HEK293 (cell line): ENCODE data around the gene TMC4.

Experiments
- CTCF ChIA-PET: fragments of 350-600 bp; formaldehyde crosslinking; extraction: SDS; loops from one replicate; lab custom pipeline; 2021; ENCODE audit warnings: antibody characterized with exemption; lab: Yijun Ruan, JAX
- POLR2A ChIA-PET: fragments of 300-600 bp; formaldehyde crosslinking; extraction: SDS; loops from one replicate; lab custom pipeline; 2020; ENCODE audit warnings: antibody characterized with exemption, inconsistent platforms; lab: Yijun Ruan, JAX
- H3K27ac ChIP-seq: fragments of 200-500 bp; sonication (Bioruptor generic); 2 replicates; pipeline ENCODE4 v1.5.1; 2014; ENCODE audit warnings: low read depth, low read length, control low read depth, inconsistent platforms; ENCODE audit errors: extremely low read depth
- H3K36me3 ChIP-seq, 2 experiments: fragments of 200-500 bp in 1 of 2; sonication (Bioruptor generic) in 1 of 2; 1 replicate in 1 of 2; 2 replicates in 1 of 2; pipeline ENCODE4 v1.5.1; 2014 to 2017; ENCODE audit warnings: inconsistent platforms in 2 of 2, low read length in 2 of 2; ENCODE audit not compliant: control insufficient read depth in 2 of 2, insufficient read depth in 1 of 2
- H3K4me1 ChIP-seq: fragments of 200-500 bp; sonication (Bioruptor generic); 2 replicates; pipeline ENCODE4 v1.5.1; 2014; ENCODE audit warnings: mild to moderate bottlenecking, low read length, inconsistent platforms; ENCODE audit not compliant: control insufficient read depth, insufficient read depth
- H3K4me3 ChIP-seq: 2 replicates; pipeline ENCODE4 v1.5.1; 2011; ENCODE audit warnings: low read depth, mild to moderate bottlenecking, control low read depth, low read length, moderate library complexity
- H3K9me3 ChIP-seq: fragments of 200-500 bp; sonication (Bioruptor generic); 2 replicates; pipeline ENCODE4 v1.5.1; 2014; ENCODE audit warnings: low read depth, low read length, inconsistent platforms; ENCODE audit not compliant: control insufficient read depth, insufficient read depth
- CTCF ChIP-seq: fragments of 450-650 bp; formaldehyde crosslinking; IDR thresholded peaks from 2 replicates; pipeline ENCODE4 v1.5.1; 2016; ENCODE audit warnings: missing biosample characterization, missing genetic modification characterization
- GLIS2 ChIP-seq: fragments of 450-650 bp; formaldehyde crosslinking; IDR thresholded peaks from 2 replicates; pipeline ENCODE4 v1.5.1; 2016; ENCODE audit warnings: missing biosample characterization, missing genetic modification characterization
- HOXA7 ChIP-seq: sonication (generic); formaldehyde crosslinking; IDR thresholded peaks from 2 replicates; pipeline ENCODE4 v1.8.1; 2022; ENCODE audit warnings: missing genetic modification reagents, borderline replicate concordance
- PRDM10 ChIP-seq: fragments of 450-650 bp; formaldehyde crosslinking; IDR thresholded peaks from 2 replicates; pipeline ENCODE4 v1.5.1; 2016; ENCODE audit warnings: missing biosample characterization, missing genetic modification characterization
- RBAK ChIP-seq: fragments of 450-650 bp; formaldehyde crosslinking; IDR thresholded peaks from 2 replicates; pipeline ENCODE4 v1.5.1; 2016; ENCODE audit warnings: missing biosample characterization, missing genetic modification characterization
- ZNF16 ChIP-seq: fragments of 450-650 bp; formaldehyde crosslinking; IDR thresholded peaks from 2 replicates; pipeline ENCODE4 v1.5.1; 2016; ENCODE audit warnings: low read depth, missing biosample characterization, missing genetic modification characterization
- ZNF184 ChIP-seq: fragments of 450-650 bp; IDR thresholded peaks from 2 replicates; pipeline ENCODE4 v1.5.1; 2018; ENCODE audit warnings: missing biosample characterization, mild to moderate bottlenecking, missing genetic modification characterization
- ZNF777 ChIP-seq: fragments of 450-650 bp; formaldehyde crosslinking; IDR thresholded peaks from 2 replicates; pipeline ENCODE4 v1.5.1; 2017; ENCODE audit warnings: missing biosample characterization, missing genetic modification characterization, borderline replicate concordance
- ZSCAN23 ChIP-seq: fragments of 450-650 bp; formaldehyde crosslinking; IDR thresholded peaks from 2 replicates; pipeline ENCODE4 v1.5.1; 2016; ENCODE audit warnings: missing biosample characterization, missing genetic modification characterization
- TF ChIP-seq, protein P1 (sequence below): fragments of 450-650 bp; IDR thresholded peaks from 2 replicates; pipeline ENCODE4 v1.5.1; 2018; ENCODE audit warnings: missing biosample characterization, mild to moderate bottlenecking, missing genetic modification characterization

The TMC4 gene

GRCh38 chr19:54156490-54156889, 16.5 kb downstream of the TMC4 start:
- peaks cover 4% of the 10 kb centered on the region; the same call in 1 of the 2 replicates for H3K4me1 ChIP-seq
- H3K4me3 ChIP-seq = no peak overlapping the region
- peaks cover 31 to 64% of the 10 kb centered on the region in 2 experiments for H3K36me3 ChIP-seq
- no peak for TF ChIP-seq ZNF777 (tag by site-specific recombination)
- TF ChIP-seq GLIS2 (tag by site-specific recombination) = peak; percentile 41; the same call in 1 of the 2 replicates
- no peak overlapping the region for H3K27ac ChIP-seq
- ChIA-PET POLR2A (interaction anchor here (0.6 to 2.7 kb wide), 7 partner anchors 13 to 227 kb away, joined by 3 to 23 read pairs (median 3); partner anchors contain the start of genes CNOT3, MBOAT7 and TSEN34), CTCF (interaction anchor here (0.7 kb wide), 1 partner anchor 42 kb away, joined by 3 read pairs; no protein-coding TSS in a partner anchor)
- H3K9me3 ChIP-seq = no peaks in the 10 kb centered on the region

DNA sequence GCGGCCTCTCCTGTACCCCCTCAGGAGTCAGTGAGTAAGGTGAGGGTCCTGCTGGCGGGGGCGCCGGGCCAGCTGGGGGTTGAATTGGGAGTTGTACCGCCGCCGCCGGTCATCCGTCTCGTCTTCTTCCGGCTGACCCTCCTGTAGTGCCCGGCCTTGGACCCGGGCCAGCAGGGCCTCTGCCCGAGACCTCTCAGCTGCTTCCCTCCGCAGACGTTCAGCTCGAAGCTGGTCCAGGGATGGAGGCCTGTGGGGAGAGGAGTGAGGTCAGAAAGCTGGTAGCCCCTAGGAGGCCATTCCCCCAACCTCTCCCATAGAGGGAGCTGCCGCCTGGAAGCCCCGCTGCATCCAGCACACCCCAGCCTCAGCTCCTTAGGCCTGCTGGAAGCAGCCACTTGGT, 17.3 kb downstream of the TMC4 start:
- ChIA-PET CTCF (interaction anchor here (0.6 kb wide), 1 partner anchor 72 kb away, joined by 4 read pairs; no protein-coding TSS in a partner anchor), POLR2A (interaction anchor here (0.8 to 2.7 kb wide), 4 partner anchors 12 to 35 kb away, joined by 3 to 23 read pairs (median 6); partner anchors contain the start of genes CNOT3, MBOAT7 and TSEN34)
- peaks cover 4% of the 10 kb centered on the region; the same call in 1 of the 2 replicates for H3K4me1 ChIP-seq
- no peak overlapping the region for H3K4me3 ChIP-seq
- no peak overlapping the region for H3K27ac ChIP-seq
- peaks cover 39 to 70% of the 10 kb centered on the region in 2 experiments for H3K36me3 ChIP-seq
- TF ChIP-seq GLIS2 (tag by site-specific recombination) (0 out of 2 replicates have a peak, but pooled peaks have one; percentile 28), CTCF (tag by site-specific recombination) (0 out of 2 replicates have a peak, but pooled peaks have one; percentile 11), ZNF16 (no peak)
- H3K9me3 ChIP-seq = no peaks in the 10 kb centered on the region

DNA sequence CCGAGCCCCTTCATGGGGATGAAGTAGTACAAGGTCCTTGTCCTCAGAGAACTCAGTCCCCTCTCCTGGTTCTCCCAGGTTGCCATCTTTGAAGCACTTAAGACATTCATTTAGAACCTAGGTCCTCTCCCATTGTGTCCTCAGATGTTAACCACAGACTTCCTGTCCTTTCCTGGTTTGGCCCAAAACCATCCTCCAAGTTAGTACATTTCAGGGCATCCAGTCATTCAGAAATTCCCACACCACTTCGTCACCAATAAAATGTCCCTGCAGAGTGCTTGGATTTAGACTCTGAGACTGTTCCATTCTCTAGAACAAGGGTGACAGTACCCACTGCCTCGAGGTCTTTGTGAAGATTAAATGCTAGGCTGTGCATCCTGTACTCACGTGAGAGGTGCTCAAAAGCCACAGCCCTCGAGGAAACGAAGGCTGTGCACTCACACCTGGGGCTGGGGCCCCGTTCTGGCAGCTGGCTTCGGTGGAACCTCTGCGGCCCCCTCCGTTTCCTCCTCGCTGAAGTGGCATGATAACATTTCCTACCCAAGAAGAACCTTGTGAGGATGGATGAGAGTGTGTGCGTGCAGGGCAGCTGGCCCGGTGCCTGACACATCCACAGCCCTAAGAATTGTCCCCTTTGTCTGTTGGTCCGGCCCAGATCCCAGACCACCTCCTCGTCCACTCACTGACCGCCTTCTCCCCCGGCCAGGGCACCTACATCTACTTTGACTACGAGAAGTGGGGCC, 18.2 kb downstream of the TMC4 start:
- no peak overlapping the region for H3K4me3 ChIP-seq
- TF ChIP-seq PRDM10 (tag by site-specific recombination) (peak; percentile 85), ZSCAN23 (tag by site-specific recombination) (no peak), RBAK (tag by site-specific recombination) (no peak), ZNF184 (tag by site-specific recombination) (no peak), HOXA7 (CRISPR knock-in tag) (no peak)
- TF ChIP-seq, protein P1, sequence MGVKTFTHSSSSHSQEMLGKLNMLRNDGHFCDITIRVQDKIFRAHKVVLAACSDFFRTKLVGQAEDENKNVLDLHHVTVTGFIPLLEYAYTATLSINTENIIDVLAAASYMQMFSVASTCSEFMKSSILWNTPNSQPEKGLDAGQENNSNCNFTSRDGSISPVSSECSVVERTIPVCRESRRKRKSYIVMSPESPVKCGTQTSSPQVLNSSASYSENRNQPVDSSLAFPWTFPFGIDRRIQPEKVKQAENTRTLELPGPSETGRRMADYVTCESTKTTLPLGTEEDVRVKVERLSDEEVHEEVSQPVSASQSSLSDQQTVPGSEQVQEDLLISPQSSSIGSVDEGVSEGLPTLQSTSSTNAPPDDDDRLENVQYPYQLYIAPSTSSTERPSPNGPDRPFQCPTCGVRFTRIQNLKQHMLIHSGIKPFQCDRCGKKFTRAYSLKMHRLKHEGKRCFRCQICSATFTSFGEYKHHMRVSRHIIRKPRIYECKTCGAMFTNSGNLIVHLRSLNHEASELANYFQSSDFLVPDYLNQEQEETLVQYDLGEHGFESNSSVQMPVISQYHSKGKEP (tag by site-specific recombination) = no peak
- TF ChIP-seq, all 188 proteins: peak for 1
- ChIA-PET CTCF (interaction anchor here (0.7 kb wide), 1 partner anchor 10 kb away, joined by 3 read pairs; no protein-coding TSS in a partner anchor), POLR2A (interaction anchor here (1.8 to 8.0 kb wide), 3 partner anchors 11 to 36 kb away, joined by 4 to 87 read pairs (median 7); partner anchors contain the start of genes CNOT3 and TSEN34)
- H3K4me1 ChIP-seq = peaks cover 4% of the 10 kb centered on the region; the same call in 1 of the 2 replicates
- peaks cover 43 to 79% of the 10 kb centered on the region in 2 experiments for H3K36me3 ChIP-seq
- no peaks in the 10 kb centered on the region for H3K9me3 ChIP-seq
- H3K27ac ChIP-seq = peak overlapping the region; percentile 2; the same call in 1 of the 2 replicates
